HG02798 (cell line): ENCODE data around the gene HAUS7.
A peak's percentile ranks its signal among the peaks of the same experiment; 100 is the strongest.

Source experiments
- ATAC-seq: cut with Tn5 transposase; IDR thresholded peaks from one replicate; pipeline ENCODE4 v1.9.1; 2021; ENCODE audit warnings: mild to moderate bottlenecking; ENCODE audit not compliant: unreplicated experiment, poor library complexity

The HAUS7 gene

GRCh38 chrX:153481043-153481442 is 10.7 kb upstream of the HAUS7 start:
- no peak for ATAC-seq

DNA sequence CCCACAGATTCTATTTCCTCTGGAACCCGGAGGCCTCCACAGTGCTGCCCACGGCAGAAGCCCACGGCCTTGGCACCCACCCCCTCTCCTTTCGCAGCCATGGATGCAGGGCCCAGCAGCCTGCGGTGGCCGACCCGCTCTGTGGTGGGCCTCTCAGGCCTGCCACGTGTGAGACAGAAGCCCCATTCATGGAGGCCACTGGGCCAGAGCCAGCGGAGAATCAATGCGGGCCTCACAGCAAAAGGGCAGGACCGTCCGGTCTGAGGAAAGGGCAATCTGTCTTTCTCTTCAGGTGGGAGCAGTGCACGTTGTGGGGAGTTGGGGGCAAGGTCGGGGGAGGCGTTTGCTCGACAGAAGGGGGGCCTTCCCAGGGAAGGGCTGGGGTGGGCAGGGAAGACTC is 8.4 kb upstream of the HAUS7 start:
- ATAC-seq = no peak

DNA sequence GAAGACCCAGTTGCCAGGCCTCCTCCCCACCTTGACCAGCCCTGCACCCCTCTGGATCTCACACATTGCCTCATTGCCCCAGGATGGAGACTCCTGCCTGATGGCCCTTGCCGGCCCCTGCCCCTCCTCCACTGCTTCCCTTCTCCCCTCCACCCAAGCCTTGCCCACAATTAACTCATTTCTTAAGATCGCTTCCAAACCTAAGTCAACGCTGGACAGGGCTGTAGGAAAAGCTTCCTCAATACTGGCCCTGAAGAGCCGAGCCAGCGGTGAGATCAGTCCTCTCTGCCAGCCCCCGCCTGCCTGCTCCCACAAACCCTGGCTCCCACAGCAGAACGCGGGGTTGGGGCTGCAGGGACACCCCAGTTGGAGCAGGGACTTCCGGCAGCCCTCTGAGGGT is 7.5 kb upstream of the HAUS7 start:
- ATAC-seq = no peak

GRCh38 chrX:153477364-153477857 is 7.0 kb upstream of the HAUS7 start:
- no peak for ATAC-seq

DNA sequence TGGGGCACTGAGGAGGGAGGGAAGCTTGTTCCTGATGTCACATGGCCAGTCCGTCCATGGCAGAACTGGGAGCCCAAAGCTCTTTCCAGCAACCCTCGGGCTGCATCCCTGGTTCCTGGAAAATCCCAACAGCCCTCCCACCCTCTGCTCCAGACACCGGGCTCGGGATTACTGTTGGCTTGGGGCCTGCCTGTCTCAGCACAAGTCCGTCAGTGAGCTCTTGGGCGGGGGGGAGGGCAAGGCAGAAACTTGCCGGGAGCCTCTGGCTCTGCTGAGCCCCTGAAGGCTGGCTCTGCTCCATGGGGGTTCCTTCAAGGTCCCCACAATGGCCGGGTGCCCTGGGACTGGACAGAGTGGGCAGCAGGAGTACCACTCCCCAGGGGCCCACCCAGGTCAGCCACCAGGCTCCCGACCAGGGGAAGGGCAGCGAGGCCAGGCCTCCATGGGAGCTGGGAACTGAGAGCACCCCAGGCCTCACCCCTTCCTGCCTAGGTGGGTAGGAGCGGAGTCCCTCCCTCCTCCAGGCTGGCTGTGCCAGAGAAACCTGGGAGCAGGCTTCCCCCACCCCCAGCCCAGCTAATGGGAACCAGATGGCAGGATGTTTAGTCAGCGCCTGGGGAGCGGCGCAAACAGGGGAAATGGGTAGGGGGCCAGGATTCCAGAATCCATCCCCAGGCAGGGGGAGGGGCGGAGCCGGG is 6.4 kb upstream of the HAUS7 start:
- ATAC-seq = no peak

GRCh38 chrX:153475751-153476281 is 5.4 kb upstream of the HAUS7 start:
- ATAC-seq = no peak

DNA sequence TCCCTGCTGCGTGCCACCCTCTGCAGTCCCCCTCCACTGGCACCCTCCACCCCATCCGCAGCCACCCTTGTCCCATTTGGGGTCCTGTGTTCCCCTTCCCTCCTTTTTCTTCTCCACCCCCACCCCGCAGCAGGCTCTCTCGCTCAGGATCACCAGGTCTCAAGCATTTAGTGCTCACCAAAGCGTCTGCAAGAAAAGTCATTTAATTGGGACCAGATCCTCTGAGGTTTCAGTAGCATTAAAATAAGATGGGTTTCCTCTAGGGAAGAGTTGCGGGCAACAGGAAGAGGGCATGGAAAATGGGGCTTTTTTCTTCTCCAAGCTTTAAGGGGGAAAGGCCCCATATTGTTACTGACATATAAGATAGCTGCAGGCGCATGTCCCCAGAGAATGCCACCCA is 4.9 kb upstream of the HAUS7 start:
- no peak for ATAC-seq

DNA sequence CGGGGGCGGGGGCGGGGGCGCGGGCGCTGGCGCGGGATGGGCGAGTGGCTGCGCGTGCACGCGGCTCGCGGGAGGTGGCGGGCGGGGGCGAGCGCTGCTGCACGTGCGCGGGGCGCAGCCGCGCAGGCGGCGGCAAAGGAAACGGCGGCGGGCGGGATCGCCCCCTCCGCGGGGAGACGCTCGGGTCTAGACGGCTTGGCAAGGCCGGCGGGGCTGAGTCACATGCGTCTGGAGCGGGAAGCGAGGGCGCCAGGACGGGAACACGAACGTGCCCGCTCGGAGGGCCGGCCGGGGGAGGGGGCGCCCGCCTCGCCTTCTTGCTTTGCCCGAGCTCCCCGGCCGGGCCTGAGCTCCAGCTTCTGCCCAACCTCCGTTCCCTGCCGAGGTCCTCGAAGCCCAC is 4.3 kb upstream of the HAUS7 start:
- no peak for ATAC-seq

GRCh38 chrX:153474266-153474665 is 3.9 kb upstream of the HAUS7 start:
- ATAC-seq = no peak

- ATAC-seq = no peak
Observed at GRCh38 chrX:153473126-153473525, 2.8 kb upstream of the HAUS7 start.

GRCh38 chrX:153471663-153472280 is 1.4 kb upstream of the HAUS7 start:
- ATAC-seq = no peak

DNA sequence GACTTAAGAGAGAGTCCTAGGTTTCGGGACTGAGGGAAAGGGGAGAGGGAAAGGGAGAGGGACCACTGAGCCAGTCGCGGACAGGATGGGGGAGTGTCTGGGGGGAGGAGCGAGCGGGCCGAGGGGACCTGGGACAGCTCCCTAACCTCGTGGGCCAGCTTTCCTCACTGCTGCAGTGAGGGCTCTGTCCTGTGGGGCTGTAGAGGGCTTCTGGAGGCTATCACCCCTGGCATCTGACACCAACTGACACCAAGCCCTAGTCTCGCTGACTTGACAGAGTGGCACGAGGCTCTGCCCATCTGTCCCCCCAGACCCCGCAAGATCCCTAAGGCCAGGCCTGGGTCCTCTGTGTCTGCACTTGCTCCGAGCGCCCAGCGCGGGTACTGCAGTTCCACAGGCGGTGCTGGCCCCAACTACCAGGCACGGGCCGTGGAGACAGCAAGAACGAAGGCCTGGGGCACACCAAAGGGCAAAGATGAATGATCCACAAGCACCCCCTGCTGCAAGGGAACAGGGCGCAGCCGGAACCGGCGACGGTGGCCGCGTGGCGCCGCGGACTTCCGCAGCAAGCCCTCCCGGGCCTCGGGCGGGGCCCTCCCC is 465 bp downstream of the HAUS7 start:
- ATAC-seq = peak; percentile 34

DNA sequence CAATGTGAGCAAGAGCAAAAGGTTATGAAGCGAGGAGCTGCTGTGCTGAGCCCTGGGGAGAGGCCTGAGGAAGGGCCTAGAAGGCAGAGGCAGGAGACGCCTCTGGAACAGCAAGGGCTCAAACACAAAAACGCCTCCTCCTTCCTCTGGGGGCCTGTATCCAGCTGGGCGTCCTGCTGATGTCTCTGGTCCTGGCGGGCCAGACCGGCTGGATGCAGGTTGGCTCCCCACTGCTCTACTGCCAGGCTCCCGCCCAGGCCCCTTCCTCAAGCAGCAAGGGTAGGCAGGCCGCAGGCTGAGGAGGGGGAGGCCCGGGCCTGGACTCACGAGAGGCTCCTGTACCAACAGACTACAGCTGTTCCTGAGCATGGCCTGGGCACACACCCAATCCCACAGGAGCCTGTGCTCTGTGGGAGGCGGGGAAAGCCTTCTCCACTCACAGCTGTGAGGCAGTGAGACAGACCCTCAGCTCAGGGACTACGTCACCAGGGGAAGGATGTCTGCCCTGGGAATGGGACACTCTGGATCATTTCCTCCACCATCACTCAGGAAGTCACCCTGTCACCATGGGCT is 2.3 kb downstream of the HAUS7 start:
- ATAC-seq = no peak

- ATAC-seq = no peak
Observed at GRCh38 chrX:153465691-153466380, 4.5 kb downstream of the HAUS7 start.

DNA sequence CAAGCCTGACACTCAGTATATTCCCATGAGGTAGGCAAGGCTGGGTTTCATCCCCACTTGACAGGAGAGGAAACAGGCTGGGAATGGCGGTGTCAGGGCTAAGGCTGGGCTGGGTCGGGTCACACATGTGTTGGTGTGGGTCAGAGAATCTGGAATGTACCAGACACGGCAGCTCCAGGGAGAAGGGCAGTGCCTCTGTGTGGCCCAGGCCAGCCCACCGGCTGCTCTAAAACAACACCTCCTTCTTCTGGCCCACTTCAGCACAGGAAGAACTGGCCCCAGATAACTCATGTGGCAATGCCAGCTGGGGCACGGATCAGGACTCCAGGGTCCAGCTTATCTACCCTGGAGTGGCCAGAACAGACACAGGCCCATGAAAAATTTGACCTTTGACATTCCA is 6.3 kb downstream of the HAUS7 start:
- no peak for ATAC-seq

- no peak for ATAC-seq
Observed at GRCh38 chrX:153463556-153463955, 6.8 kb downstream of the HAUS7 start.

DNA sequence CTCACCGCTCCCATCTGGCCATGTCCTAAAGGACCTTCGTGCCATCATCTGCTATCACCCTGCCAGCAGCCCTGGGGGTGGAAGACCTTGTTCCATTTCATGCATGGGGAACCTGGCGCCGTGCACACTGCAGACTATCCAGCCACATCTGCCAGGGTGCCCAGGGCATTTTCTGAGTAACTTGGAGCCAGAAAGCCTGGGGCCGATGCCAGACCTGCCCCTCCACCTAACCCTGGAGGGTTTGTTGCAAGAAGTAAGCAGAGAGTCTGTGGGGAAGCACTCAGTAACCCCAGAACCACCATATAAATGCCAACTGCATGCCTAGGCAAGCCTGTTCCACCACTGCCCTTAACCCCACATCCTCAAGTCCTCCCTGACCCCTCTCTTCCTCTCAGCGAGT is 7.3 kb downstream of the HAUS7 start:
- ATAC-seq = no peak

DNA sequence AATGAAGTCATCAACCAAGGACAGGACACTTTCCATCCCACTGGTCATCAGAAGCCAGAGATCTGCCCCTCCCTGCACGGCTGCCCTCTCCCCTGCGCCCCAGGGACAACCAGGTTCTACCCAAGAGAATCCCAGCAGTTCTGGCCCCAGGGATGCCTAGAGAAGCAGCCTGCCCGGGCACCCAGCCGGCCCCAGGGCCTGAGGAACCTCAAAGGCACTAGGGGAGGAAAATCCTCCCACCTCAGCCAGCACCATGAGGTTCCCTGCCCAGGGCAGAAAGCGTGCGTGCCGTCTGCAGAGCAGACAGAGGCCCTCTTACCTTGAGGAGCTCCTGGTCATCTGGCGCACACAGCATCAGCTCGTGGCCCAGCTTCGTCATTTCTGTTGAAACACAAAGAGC is 8.1 kb downstream of the HAUS7 start:
- ATAC-seq = no peak

- ATAC-seq = no peak
Observed at GRCh38 chrX:153460826-153461225, 9.6 kb downstream of the HAUS7 start.

GRCh38 chrX:153459986-153460385 is 10.4 kb downstream of the HAUS7 start:
- ATAC-seq = no peak

- ATAC-seq = no peak
Observed at GRCh38 chrX:153458476-153458875, 11.9 kb downstream of the HAUS7 start.
